Measurements from ENCODE around the gene AXIN2.

Gene AXIN2

GRCh38 chr17:65558311-65558682, 3.2 kb downstream of the AXIN2 start:
- Histone ChIP-seq H3K9me3 (ENCODE audit: control insufficient read depth in 1 of 2, low read length in 2 of 2) (no peaks in the 10 kb centered on the region), H3K27me3 (ENCODE audit: low read depth, low read length) (no peaks in the 10 kb centered on the region), H3K27ac (ENCODE audit: low read length) (no peak overlapping the region), H3K4me1 (ENCODE audit: control insufficient read depth in 1 of 2, insufficient read depth in 2 of 2, low read length in 2 of 2) (peaks cover 13 to 15% of the 10 kb centered on the region in 2 donors), H3K4me3 (ENCODE audit: low read depth in 1 of 2, low read length in 2 of 2) (peak overlapping the region in 1 of 2 donors; percentile 93), H3K36me3 (ENCODE audit: control insufficient read depth in 1 of 2, insufficient read depth in 2 of 2, low read length in 2 of 2) (no peaks in the 10 kb centered on the region)

- Histone ChIP-seq H3K4me1 (ENCODE audit: control insufficient read depth in 1 of 2, insufficient read depth in 2 of 2, low read length in 2 of 2) (peaks cover 13 to 15% of the 10 kb centered on the region in 2 donors), H3K9me3 (ENCODE audit: control insufficient read depth in 1 of 2, low read length in 2 of 2) (no peaks in the 10 kb centered on the region), H3K27ac (ENCODE audit: low read length) (no peak overlapping the region), H3K27me3 (ENCODE audit: low read depth, low read length) (no peaks in the 10 kb centered on the region), H3K36me3 (ENCODE audit: control insufficient read depth in 1 of 2, insufficient read depth in 2 of 2, low read length in 2 of 2) (no peaks in the 10 kb centered on the region), H3K4me3 (ENCODE audit: low read depth in 1 of 2, low read length in 2 of 2) (peak overlapping the region; percentile 23 to 30)
These were observed 3.8 kb downstream of the AXIN2 start for GRCh38 chr17:65557349-65558310.

- H3K27ac ChIP-seq (ENCODE audit: low read length): no peak overlapping the region
- peak overlapping the region; percentile 23 to 30 for H3K4me3 ChIP-seq (ENCODE audit: low read depth in 1 of 2, low read length in 2 of 2)
- H3K36me3 ChIP-seq (ENCODE audit: control insufficient read depth in 1 of 2, insufficient read depth in 2 of 2, low read length in 2 of 2): no peaks in the 10 kb centered on the region
- H3K4me1 ChIP-seq (ENCODE audit: control insufficient read depth in 1 of 2, insufficient read depth in 2 of 2, low read length in 2 of 2): peaks cover 9 to 17% of the 10 kb centered on the region in 2 donors
- no peaks in the 10 kb centered on the region for H3K27me3 ChIP-seq (ENCODE audit: low read depth, low read length)
- H3K9me3 ChIP-seq (ENCODE audit: control insufficient read depth in 1 of 2, low read length in 2 of 2): no peaks in the 10 kb centered on the region
These were observed 4.5 kb downstream of the AXIN2 start for GRCh38 chr17:65556910-65557348.

DNA sequence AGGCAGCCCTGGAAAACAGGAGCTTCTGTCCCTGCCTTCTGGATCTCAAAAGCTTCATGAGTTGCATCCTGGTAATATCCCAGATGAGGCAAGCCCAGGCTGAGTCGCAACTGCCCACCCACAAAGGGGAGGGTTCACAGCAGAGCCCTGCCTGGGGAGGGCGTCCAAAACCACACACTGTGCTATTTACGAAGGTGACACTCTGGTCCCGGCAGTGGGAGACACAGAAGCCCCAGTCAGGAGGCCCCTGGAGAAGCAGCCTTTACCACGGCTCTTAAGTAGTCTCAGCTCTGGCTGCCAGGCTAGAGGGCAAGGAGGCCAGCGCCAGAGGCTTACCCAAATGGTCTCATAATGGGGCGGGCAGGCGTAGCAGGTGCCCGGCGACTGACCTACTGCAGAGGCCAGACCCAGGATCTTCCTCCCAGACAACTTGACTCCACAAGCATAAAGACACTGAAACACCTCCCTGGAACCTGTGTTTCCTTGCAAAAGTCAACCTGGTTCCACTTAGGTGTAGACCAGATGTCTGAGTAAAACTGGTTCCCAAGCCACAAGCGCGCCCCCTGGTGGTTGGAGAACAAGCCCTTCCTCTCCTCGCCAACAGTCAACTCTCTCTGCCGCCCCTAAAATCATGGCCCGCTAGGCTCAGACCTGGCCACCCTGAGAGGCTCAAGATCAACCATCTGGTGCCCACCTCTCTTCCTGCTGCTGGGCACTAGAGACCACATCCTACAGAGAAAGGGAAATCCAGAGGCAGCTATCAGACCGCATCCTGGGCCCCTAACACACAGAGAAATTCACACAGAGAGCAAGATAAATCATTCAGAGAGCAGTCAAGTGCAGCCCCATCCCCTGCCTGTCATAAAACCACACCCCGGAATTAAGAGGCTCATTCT, 5.2 kb downstream of the AXIN2 start:
- H3K27me3 ChIP-seq (ENCODE audit: low read depth, low read length): no peaks in the 10 kb centered on the region
- H3K27ac ChIP-seq (ENCODE audit: low read length): no peak overlapping the region
- peaks cover 7 to 21% of the 10 kb centered on the region in 2 donors for H3K4me1 ChIP-seq (ENCODE audit: control insufficient read depth in 1 of 2, insufficient read depth in 2 of 2, low read length in 2 of 2)
- H3K36me3 ChIP-seq (ENCODE audit: control insufficient read depth in 1 of 2, insufficient read depth in 2 of 2, low read length in 2 of 2): no peaks in the 10 kb centered on the region
- no peaks in the 10 kb centered on the region for H3K9me3 ChIP-seq (ENCODE audit: control insufficient read depth in 1 of 2, low read length in 2 of 2)
- H3K4me3 ChIP-seq (ENCODE audit: low read depth in 1 of 2, low read length in 2 of 2): peak overlapping the region; percentile 23 to 30

DNA sequence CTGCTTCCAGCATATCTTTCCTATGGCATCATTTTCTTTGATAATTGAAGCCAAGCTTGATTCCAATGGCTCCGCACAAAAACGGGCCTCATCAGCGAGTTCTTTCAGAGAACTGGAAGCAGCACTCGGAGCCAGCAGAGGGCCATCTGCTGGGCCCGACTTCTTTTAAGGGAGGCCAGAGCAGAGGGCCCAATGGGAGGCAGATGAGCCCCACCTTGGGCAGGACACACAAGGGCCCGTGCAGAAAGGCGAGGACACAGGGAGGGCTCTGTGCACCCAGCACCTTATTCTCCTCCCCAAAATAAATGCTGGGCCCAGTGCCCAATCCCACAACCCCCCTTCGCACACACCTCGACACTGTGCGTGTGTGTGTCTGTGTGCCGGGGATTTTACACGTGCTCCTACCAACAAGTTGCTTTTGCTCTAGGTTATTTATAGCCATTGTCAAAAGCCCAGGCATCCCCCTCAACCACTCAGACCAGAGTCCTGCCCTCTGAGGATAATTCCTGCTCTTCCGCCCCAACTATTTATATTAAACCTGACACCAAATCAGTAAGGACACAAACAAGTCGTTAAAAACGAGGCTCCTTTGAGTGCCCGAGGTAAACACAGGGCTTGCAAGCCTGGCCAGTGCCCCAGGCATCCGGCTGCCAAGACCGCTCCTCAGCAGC, 6.8 kb downstream of the AXIN2 start:
- Histone ChIP-seq H3K27me3 (ENCODE audit: low read depth, low read length) (no peaks in the 10 kb centered on the region), H3K9me3 (ENCODE audit: control insufficient read depth in 1 of 2, low read length in 2 of 2) (no peaks in the 10 kb centered on the region), H3K36me3 (ENCODE audit: control insufficient read depth in 1 of 2, insufficient read depth in 2 of 2, low read length in 2 of 2) (no peaks in the 10 kb centered on the region), H3K27ac (ENCODE audit: low read length) (peak overlapping the region; percentile 0), H3K4me1 (ENCODE audit: control insufficient read depth in 1 of 2, insufficient read depth in 2 of 2, low read length in 2 of 2) (peaks cover 7 to 25% of the 10 kb centered on the region in 2 donors), H3K4me3 (ENCODE audit: low read depth in 1 of 2, low read length in 2 of 2) (peak overlapping the region in 1 of 2 donors; percentile 15)

GRCh38 chr17:65553646-65554552, 7.5 kb downstream of the AXIN2 start:
- Histone ChIP-seq H3K27ac (ENCODE audit: low read length) (peak overlapping the region; percentile 0), H3K27me3 (ENCODE audit: low read depth, low read length) (no peaks in the 10 kb centered on the region), H3K9me3 (ENCODE audit: control insufficient read depth in 1 of 2, low read length in 2 of 2) (no peaks in the 10 kb centered on the region), H3K36me3 (ENCODE audit: control insufficient read depth in 1 of 2, insufficient read depth in 2 of 2, low read length in 2 of 2) (peaks cover 0 to 3% of the 10 kb centered on the region in 2 donors), H3K4me3 (ENCODE audit: low read depth in 1 of 2, low read length in 2 of 2) (peak overlapping the region in 1 of 2 donors; percentile 15), H3K4me1 (ENCODE audit: control insufficient read depth in 1 of 2, insufficient read depth in 2 of 2, low read length in 2 of 2) (peaks cover 7 to 24% of the 10 kb centered on the region in 2 donors)

GRCh38 chr17:65553009-65553645, 8.3 kb downstream of the AXIN2 start:
- Histone ChIP-seq H3K27me3 (ENCODE audit: low read depth, low read length) (no peaks in the 10 kb centered on the region), H3K27ac (ENCODE audit: low read length) (no peak overlapping the region), H3K4me3 (ENCODE audit: low read depth in 1 of 2, low read length in 2 of 2) (no peak overlapping the region), H3K9me3 (ENCODE audit: control insufficient read depth in 1 of 2, low read length in 2 of 2) (no peaks in the 10 kb centered on the region), H3K4me1 (ENCODE audit: control insufficient read depth in 1 of 2, insufficient read depth in 2 of 2, low read length in 2 of 2) (peaks cover 6 to 16% of the 10 kb centered on the region in 2 donors), H3K36me3 (ENCODE audit: control insufficient read depth in 1 of 2, insufficient read depth in 2 of 2, low read length in 2 of 2) (peaks cover 0 to 3% of the 10 kb centered on the region in 2 donors)

GRCh38 chr17:65552214-65552613, 9.2 kb downstream of the AXIN2 start:
- H3K27ac ChIP-seq (ENCODE audit: low read length): no peak overlapping the region
- H3K36me3 ChIP-seq (ENCODE audit: control insufficient read depth in 1 of 2, insufficient read depth in 2 of 2, low read length in 2 of 2): peaks cover 0 to 3% of the 10 kb centered on the region in 2 donors
- no peaks in the 10 kb centered on the region for H3K27me3 ChIP-seq (ENCODE audit: low read depth, low read length)

GRCh38 chr17:65551267-65552040, 10.0 kb downstream of the AXIN2 start:
- H3K9me3 ChIP-seq (ENCODE audit: control insufficient read depth in 1 of 2, low read length in 2 of 2): no peaks in the 10 kb centered on the region
- no peak overlapping the region for H3K4me3 ChIP-seq (ENCODE audit: low read depth in 1 of 2, low read length in 2 of 2)
- no peaks in the 10 kb centered on the region for H3K27me3 ChIP-seq (ENCODE audit: low read depth, low read length)
- peaks cover 8 to 25% of the 10 kb centered on the region in 2 donors for H3K4me1 ChIP-seq (ENCODE audit: control insufficient read depth in 1 of 2, insufficient read depth in 2 of 2, low read length in 2 of 2)
- peaks cover 0 to 3% of the 10 kb centered on the region in 2 donors for H3K36me3 ChIP-seq (ENCODE audit: control insufficient read depth in 1 of 2, insufficient read depth in 2 of 2, low read length in 2 of 2)
- no peak overlapping the region for H3K27ac ChIP-seq (ENCODE audit: low read length)

More at GRCh38 chr17:65552214-65552613, 9.2 kb downstream of the AXIN2 start:
- Histone ChIP-seq H3K9me3 (ENCODE audit: control insufficient read depth in 1 of 2, low read length in 2 of 2) (no peaks in the 10 kb centered on the region), H3K4me1 (ENCODE audit: control insufficient read depth in 1 of 2, insufficient read depth in 2 of 2, low read length in 2 of 2) (peaks cover 6 to 17% of the 10 kb centered on the region in 2 donors), H3K4me3 (ENCODE audit: low read depth in 1 of 2, low read length in 2 of 2) (no peak overlapping the region)
